WI38 (cell line): ENCODE measurements around the gene LMO7.

Experiments
- H3K4me3 ChIP-seq: 2 replicates; pipeline ENCODE4 v1.5.1; 2011; ENCODE audit warnings: low read depth, mild to moderate bottlenecking, control low read depth, low read length
- TF ChIP-seq, protein P1 (sequence below): IDR thresholded peaks from 2 replicates; pipeline ENCODE4 v1.5.1; 2012; ENCODE audit warnings: low read depth, mild to moderate bottlenecking, control low read depth, low read length

LMO7 gene

DNA sequence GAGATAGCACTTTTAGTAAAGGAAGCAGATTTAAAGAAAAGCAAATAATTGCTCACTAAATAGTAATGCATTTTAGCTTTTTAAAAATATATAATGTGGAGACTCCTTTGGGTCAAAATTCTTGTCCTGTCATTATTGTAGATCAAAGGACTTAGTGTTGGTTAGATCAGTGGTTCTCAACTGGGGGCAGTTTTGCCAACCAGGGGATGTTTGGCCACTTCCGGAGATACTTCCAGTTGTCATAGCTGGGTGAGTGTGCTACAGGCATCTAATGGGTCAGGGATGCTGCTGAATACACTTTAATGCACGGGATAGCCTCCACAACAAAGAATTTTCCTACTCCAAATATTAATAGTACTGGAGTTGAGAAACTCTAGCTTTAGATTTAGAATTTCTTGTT is 126.8 kb downstream of the LMO7 start:
- TF ChIP-seq, protein P1, sequence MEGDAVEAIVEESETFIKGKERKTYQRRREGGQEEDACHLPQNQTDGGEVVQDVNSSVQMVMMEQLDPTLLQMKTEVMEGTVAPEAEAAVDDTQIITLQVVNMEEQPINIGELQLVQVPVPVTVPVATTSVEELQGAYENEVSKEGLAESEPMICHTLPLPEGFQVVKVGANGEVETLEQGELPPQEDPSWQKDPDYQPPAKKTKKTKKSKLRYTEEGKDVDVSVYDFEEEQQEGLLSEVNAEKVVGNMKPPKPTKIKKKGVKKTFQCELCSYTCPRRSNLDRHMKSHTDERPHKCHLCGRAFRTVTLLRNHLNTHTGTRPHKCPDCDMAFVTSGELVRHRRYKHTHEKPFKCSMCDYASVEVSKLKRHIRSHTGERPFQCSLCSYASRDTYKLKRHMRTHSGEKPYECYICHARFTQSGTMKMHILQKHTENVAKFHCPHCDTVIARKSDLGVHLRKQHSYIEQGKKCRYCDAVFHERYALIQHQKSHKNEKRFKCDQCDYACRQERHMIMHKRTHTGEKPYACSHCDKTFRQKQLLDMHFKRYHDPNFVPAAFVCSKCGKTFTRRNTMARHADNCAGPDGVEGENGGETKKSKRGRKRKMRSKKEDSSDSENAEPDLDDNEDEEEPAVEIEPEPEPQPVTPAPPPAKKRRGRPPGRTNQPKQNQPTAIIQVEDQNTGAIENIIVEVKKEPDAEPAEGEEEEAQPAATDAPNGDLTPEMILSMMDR, result no peak
- no peak overlapping the region for H3K4me3 ChIP-seq

DNA sequence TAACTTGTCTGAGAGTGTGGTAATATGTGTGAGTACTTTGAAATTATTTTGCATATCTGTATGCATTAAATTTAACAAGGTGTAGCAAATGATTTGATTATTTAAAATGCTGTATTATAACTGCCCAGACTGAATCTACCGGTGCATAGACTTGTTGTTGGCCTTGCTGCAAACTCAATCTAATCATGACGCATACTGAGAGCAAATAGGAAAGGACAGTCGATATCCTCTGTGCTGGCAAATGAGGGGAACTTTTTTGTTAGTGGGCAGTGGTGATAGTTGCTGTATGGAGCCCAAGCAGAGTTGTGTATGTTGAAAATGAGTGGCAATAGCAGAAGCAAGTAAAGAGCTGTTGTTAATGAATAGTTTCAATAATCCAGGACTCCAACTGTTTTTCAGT is 127.4 kb downstream of the LMO7 start:
- H3K4me3 ChIP-seq, result no peak overlapping the region
- TF ChIP-seq, protein P1, result no peak

DNA sequence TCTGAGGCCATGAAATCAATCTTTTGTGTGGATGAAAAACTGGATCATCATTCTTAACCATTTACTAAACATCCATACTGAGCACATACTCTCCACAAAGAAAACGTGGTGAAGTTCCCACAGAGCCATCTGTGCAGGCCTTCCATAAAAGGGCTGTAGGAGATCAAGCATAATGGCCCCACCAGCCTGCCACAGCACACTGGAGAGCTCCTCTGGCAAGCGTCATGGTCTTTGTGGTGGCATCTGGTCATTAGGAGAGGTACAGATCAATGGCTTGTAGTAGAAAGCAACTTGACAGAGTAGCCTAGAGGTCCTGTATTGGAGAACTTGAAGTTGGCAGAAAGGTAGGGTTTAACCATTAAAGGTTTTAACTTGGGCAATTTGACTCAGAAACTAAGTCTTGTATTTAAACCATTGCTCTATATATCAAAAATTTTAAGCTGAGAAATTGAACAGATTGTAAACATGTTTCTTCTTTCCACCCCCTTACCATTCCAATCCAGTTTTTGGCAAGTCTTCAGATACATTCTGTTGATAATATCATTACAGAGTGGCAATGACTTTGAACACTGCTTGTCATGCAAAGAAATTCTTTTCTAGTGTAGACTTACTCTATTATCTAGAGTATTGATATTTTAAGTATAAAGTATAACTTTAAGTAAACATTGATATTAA is 128.3 kb downstream of the LMO7 start:
- H3K4me3 ChIP-seq, result no peak overlapping the region
- TF ChIP-seq, protein P1, result no peak

DNA sequence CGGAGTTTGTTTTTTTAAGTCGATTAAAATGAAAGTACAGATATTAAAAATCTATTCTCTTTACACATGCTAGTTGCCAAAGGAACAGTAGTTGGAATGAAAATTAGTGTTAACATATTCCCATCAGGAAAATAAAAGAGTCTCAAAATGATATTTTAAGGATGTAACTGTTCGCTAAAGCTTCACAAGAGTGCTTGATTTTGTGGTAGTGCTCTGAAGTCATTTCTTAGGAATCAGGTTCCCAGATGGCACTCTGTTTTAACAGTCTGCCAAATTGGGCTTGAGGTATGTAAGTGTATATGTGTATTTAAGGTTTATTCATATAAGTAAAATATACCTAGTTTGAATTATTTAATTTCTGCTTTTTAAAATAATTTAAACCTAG is 128.8 kb downstream of the LMO7 start:
- TF ChIP-seq, protein P1, result no peak

DNA sequence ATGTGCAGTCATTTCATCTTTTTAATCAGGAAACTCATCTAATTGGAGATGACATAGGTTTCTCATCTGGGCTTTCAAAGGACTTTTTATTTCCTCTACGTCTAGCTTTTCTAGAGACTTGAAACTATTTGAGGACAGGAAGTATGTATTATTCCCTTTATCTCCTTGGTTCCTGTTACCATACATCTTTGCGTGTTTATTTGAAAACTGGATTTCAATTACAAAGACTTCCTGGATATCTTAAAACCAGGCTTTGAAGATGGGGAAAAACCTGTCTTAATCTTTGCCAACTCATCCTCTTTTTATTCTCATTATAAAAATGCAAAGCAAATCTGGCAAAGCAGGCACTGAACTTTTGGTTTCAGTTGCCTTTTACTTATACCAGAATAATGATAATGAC is 130.5 kb downstream of the LMO7 start:
- no peak overlapping the region for H3K4me3 ChIP-seq
- TF ChIP-seq, protein P1, result no peak

More for the DNA sequence above, 128.8 kb downstream of the LMO7 start:
- H3K4me3 ChIP-seq, result no peak overlapping the region

DNA sequence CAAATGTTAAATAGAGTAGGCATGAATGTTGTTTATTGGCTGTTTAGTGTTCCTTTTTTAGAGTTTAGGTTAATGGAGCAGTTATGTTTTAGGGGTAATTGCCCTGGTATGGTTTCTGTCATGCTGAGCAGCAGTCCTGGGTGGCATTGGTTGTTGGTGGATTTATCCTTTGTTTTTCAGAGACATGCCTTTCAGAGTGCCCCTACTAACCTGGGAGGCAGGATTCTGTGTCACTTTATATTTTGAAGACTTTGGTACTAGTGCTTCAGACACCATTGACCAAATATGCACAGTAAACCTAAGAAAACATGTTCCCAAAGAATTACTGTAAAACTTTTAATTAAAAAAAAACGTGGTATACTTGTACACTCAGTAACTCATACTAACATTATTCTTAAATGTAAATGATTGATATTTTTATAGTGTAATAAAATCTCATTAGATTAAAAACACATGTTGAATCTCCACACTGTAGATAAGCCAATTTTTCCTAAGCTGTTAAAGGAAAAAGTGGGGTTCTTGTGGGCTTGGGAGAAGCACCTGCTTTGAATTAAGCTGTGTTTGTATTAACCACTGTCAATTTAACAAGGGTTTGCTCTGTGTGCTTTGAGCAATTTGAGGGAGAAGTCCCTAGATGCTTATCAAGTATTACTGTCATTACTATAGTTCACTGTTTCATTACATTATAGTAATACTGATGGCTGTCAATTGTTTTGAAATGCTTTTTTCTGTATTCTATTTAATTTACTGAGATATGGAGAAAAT is 133.2 kb downstream of the LMO7 start:
- TF ChIP-seq, protein P1, result no peak
- H3K4me3 ChIP-seq, result no peak overlapping the region

DNA sequence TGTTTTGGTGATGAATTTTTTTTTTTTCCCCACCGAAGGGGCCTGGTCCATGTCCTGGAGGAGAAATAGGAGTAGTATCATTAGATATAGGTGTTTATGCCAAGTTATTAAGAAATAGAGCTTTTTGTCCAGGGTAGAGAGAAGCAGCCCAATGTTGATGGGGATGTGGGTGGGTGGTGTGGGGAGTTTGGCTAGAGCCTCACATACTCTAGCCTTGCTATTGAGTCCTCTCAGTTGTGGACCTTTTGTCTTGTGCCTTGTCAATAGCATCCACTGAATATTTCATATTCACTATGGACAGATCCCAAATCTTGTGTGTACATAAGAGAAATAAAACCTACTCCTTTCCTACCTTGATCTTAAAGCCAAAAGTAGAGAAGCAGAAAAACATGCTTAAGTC is 134.0 kb downstream of the LMO7 start:
- no peak overlapping the region for H3K4me3 ChIP-seq
- TF ChIP-seq, protein P1, result no peak
